HL-60 (cell line): ENCODE results near the gene NUDT9.

Source experiments
- CTCF ChIP-seq: IDR thresholded peaks from one replicate; pipeline ENCODE4 v1.5.1; 2011; ENCODE audit warnings: low read length, control low read depth, inconsistent platforms; ENCODE audit not compliant: insufficient read depth
- GABPA ChIP-seq: IDR thresholded peaks from 2 replicates; pipeline ENCODE4 v1.6.1; 2012; ENCODE audit warnings: low read depth
- POLR2AphosphoS5 ChIP-seq: IDR thresholded peaks from 2 replicates; pipeline ENCODE4 v1.6.1; 2012; ENCODE audit warnings: low read depth
- REST ChIP-seq: IDR thresholded peaks from 2 replicates; pipeline ENCODE4 v1.6.1; 2012; ENCODE audit warnings: low read depth; ENCODE audit not compliant: insufficient replicate concordance

GRCh38 chr4:87461281-87461700 is 38.9 kb downstream of the NUDT9 start:
- TF ChIP-seq CTCF = no peak
- no peak for TF ChIP-seq POLR2AphosphoS5
- no peak for TF ChIP-seq GABPA
- TF ChIP-seq REST = no peak
